Neural cell (in vitro differentiated cells): ENCODE measurements around the gene RAPGEF4. TPM values are rescaled to one million over a fixed set of nuclear protein-coding genes. Genes with fewer than 3 reads are reported as not detected.

Experiments
- H2AFZ ChIP-seq: fragments of 200-600, 300-800 bp; sonication (generic), shearing (Covaris generic); 2 replicates; pipeline ENCODE4 v1.6.0; 2014; ENCODE audit warnings: low read depth, mild to moderate bottlenecking, antibody characterized with exemption, low read length, moderate library complexity
- H3F3A ChIP-seq: fragments of 200-600 bp; shearing (Covaris generic); 2 replicates; pipeline ENCODE4 v1.6.1; 2016; ENCODE audit warnings: mild to moderate bottlenecking, moderate library complexity, mixed read lengths, antibody characterized with exemption, low read length; ENCODE audit not compliant: insufficient read depth, poor library complexity, severe bottlenecking
- H3K27ac ChIP-seq: fragments of 200-600, 300-800 bp; sonication (generic), shearing (Covaris generic); 2 replicates; pipeline ENCODE4 v1.5.1; 2014; ENCODE audit warnings: mild to moderate bottlenecking, low read length, moderate library complexity
- H3K27me3 ChIP-seq: fragments of 300-800, 200-600 bp; sonication (generic), shearing (Covaris generic); 2 replicates; pipeline ENCODE4 v1.6.0; 2014; ENCODE audit warnings: mild to moderate bottlenecking, low read depth, low read length, moderate library complexity; ENCODE audit not compliant: insufficient read depth
- H3K36me3 ChIP-seq: fragments of 300-800, 200-600 bp; sonication (generic), shearing (Covaris generic); 2 replicates; pipeline ENCODE4 v1.5.1; 2014; ENCODE audit warnings: mild to moderate bottlenecking, antibody characterized with exemption, low read length, moderate library complexity; ENCODE audit not compliant: insufficient read depth
- H3K4me2 ChIP-seq: fragments of 300-800, 200-600 bp; sonication (generic), shearing (Covaris generic); 2 replicates; pipeline ENCODE4 v1.6.0; 2014; ENCODE audit warnings: mild to moderate bottlenecking, low read length
- H3K4me3 ChIP-seq: fragments of 300-800, 200-600 bp; sonication (generic), shearing (Covaris generic); 2 replicates; pipeline ENCODE4 v1.5.1; 2014; ENCODE audit warnings: mild to moderate bottlenecking, low read length, moderate library complexity
- H3K79me2 ChIP-seq: fragments of 200-600 bp; shearing (Covaris generic); replicated peaks from 2 replicates; pipeline ENCODE4 v1.6.0; 2014; ENCODE audit warnings: mild to moderate bottlenecking, low read length, moderate library complexity; ENCODE audit not compliant: insufficient read depth
- H3K9ac ChIP-seq: fragments of 300-800, 200-600 bp; sonication (generic), shearing (Covaris generic); 2 replicates; pipeline ENCODE4 v1.6.1; 2016; ENCODE audit warnings: mild to moderate bottlenecking, low read length, mixed read lengths
- H3K9me2 ChIP-seq: fragments of 200-600 bp; shearing (Covaris generic); 2 replicates; pipeline ENCODE4 v1.6.1; 2016; ENCODE audit warnings: mild to moderate bottlenecking, low read length, mixed read lengths; ENCODE audit not compliant: insufficient read depth
- H3K9me3 ChIP-seq: fragments of 200-600, 300-800 bp; sonication (generic), shearing (Covaris generic); 2 replicates; pipeline ENCODE4 v1.6.1; 2016; ENCODE audit warnings: mild to moderate bottlenecking, mixed run types, low read length, moderate library complexity, mixed read lengths
- H4K20me1 ChIP-seq: fragments of 200-600 bp; shearing (Covaris generic); 2 replicates; pipeline ENCODE4 v1.6.1; 2016; ENCODE audit warnings: mild to moderate bottlenecking, mixed run types; ENCODE audit not compliant: insufficient read depth
- CTCF ChIP-seq: fragments of 450-650 bp; IDR thresholded peaks from 2 replicates; pipeline ENCODE4 v1.5.1; 2014; ENCODE audit warnings: antibody characterized with exemption, mild to moderate bottlenecking, moderate library complexity; ENCODE audit not compliant: poor library complexity, severe bottlenecking
- EP300 ChIP-seq: fragments of 450-650 bp; conservative IDR thresholded peaks from 2 replicates; pipeline ENCODE4 v1.6.1; 2014; ENCODE audit warnings: antibody characterized with exemption, mild to moderate bottlenecking, moderate library complexity; ENCODE audit not compliant: poor library complexity, severe bottlenecking
- EZH2 ChIP-seq: fragments of 200-600, 300-800 bp; shearing (Covaris generic), sonication (generic); IDR thresholded peaks from 2 replicates; pipeline ENCODE4 v1.6.1; 2014; ENCODE audit warnings: antibody characterized with exemption, low read length, borderline replicate concordance, mild to moderate bottlenecking; ENCODE audit not compliant: insufficient read depth, poor library complexity, severe bottlenecking
- MXI1 ChIP-seq: fragments of 450-650 bp; conservative IDR thresholded peaks from 2 replicates; pipeline ENCODE4 v1.6.1; 2014; ENCODE audit warnings: antibody characterized with exemption, mild to moderate bottlenecking; ENCODE audit not compliant: poor library complexity, severe bottlenecking
- POLR2AphosphoS5 ChIP-seq: IDR thresholded peaks from 2 replicates; pipeline ENCODE4 v1.6.1; 2012
- RAD21 ChIP-seq: fragments of 450-650 bp; conservative IDR thresholded peaks from 2 replicates; pipeline ENCODE4 v1.6.1; 2014; ENCODE audit warnings: antibody characterized with exemption, mild to moderate bottlenecking, moderate library complexity
- REST ChIP-seq: IDR thresholded peaks from 2 replicates; pipeline ENCODE4 v1.6.1; 2012; ENCODE audit warnings: borderline replicate concordance
- SMC3 ChIP-seq: fragments of 450-650 bp; conservative IDR thresholded peaks from 2 replicates; pipeline ENCODE4 v1.6.1; 2014; ENCODE audit warnings: antibody characterized with exemption, mild to moderate bottlenecking, moderate library complexity; ENCODE audit not compliant: poor library complexity
- TAF1 ChIP-seq: IDR thresholded peaks from 2 replicates; pipeline ENCODE4 v1.6.1; 2012; ENCODE audit warnings: low read depth
- polyA plus RNA-seq: library from polyadenylated mRNA; depleted of rRNA; stranded (reverse); fragments of >200 nt; gene quantifications from 2 replicates; pipeline ENCODE4 v1.2.3, GENCODE V29; 2014

The RAPGEF4 gene
- polyA plus RNA-seq, 1 donor from 2014 or later, result 10.4 TPM

- Histone ChIP-seq H3K79me2 (no peaks in the 10 kb centered on the region), H3F3A (no peaks in the 10 kb centered on the region)
Observed at GRCh38 chr2:172912266-172912665, 176.6 kb downstream of the RAPGEF4 start.

GRCh38 chr2:172914341-172915008, 178.8 kb downstream of the RAPGEF4 start:
- Histone ChIP-seq H3K27ac (no peak overlapping the region), H3K4me2 (no peak overlapping the region), H3K36me3 (no peaks in the 10 kb centered on the region), H4K20me1 (no peaks in the 10 kb centered on the region), H3F3A (no peaks in the 10 kb centered on the region), H3K9me3 (no peaks in the 10 kb centered on the region), H2AFZ (no peak overlapping the region), H3K27me3 (no peaks in the 10 kb centered on the region), H3K4me3 (no peak overlapping the region), H3K79me2 (no peaks in the 10 kb centered on the region), H3K9me2 (no peaks in the 10 kb centered on the region), H3K9ac (no peak overlapping the region)
- TF ChIP-seq SMC3 (no peak), MXI1 (no peak), REST (no peak), TAF1 (no peak), EP300 (no peak), POLR2AphosphoS5 (no peak)

More at GRCh38 chr2:172912266-172912665, 176.6 kb downstream of the RAPGEF4 start:
- no peaks in the 10 kb centered on the region for H3K9me3 ChIP-seq
- H4K20me1 ChIP-seq, result no peaks in the 10 kb centered on the region
- TF ChIP-seq TAF1 (no peak), RAD21 (no peak), POLR2AphosphoS5 (no peak), EP300 (no peak), REST (no peak), CTCF (no peak), EZH2 (no peak), MXI1 (no peak), SMC3 (no peak)
- no peak overlapping the region for H3K27ac ChIP-seq
- no peaks in the 10 kb centered on the region for H3K27me3 ChIP-seq
- H3K9ac ChIP-seq, result no peak overlapping the region
- H3K4me2 ChIP-seq, result no peak overlapping the region
- H3K4me3 ChIP-seq, result no peak overlapping the region
- no peaks in the 10 kb centered on the region for H3K9me2 ChIP-seq
- no peaks in the 10 kb centered on the region for H3K36me3 ChIP-seq
- no peak overlapping the region for H2AFZ ChIP-seq
